ENCODE data around the gene CTNNA2. TPM values are rescaled to one million over a fixed set of nuclear protein-coding genes. Genes with fewer than 3 reads are reported as not detected.

CTNNA2 gene
- total RNA-seq, 2 donors from 2014 or later, result not detected

DNA sequence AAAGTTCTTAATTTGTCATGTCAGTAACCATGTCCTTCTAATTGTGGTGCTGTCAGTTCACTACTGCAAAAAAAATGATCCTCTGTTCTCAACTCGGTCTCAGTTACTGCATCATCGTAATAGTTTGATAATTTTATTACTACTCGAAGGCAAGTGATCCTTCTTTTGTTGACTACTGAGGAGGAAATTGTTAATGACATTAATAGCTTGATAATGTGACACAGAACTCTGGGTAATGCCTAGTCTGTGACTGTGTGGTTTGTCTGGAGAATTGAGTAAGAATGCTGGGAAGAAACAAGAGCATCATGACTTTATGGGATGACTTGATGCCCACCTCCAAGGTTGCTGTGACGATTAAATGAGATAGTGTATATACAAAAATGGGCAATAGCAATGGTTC, 524.5 kb downstream of the CTNNA2 start:
- DNase-seq (ENCODE audit: low spot score), result no peak
- intact Hi-C loops (cut with DNase I), result no loop called here

DNA sequence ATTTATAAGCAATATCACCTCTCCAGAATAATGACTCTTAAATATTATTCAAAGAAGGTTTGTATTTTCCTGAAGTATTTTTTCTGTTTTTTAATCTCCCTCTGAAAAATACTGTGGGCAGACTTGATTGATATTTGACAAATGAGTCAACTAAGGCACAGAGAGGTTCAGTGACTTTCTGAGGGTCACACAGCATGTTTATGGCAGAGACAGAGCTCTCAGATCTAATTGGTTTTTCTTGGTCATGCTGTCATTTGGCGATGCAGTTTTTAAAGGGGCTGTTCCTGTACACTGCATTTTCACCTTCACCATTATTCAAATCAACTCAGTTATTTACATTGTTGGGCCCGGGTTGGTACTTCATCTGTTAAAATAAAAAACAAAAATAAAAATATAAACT, 527.4 kb downstream of the CTNNA2 start:
- no peak for DNase-seq (ENCODE audit: low spot score)
- intact Hi-C loops (cut with DNase I), result no loop called here

- intact Hi-C loops (cut with DNase I), result no loop called here
- DNase-seq (ENCODE audit: low spot score), result no peak
These were observed 529.8 kb downstream of the CTNNA2 start for GRCh38 chr2:80042635-80043034.

- intact Hi-C loops (cut with DNase I), result no loop called here
- no peak for DNase-seq (ENCODE audit: low spot score)
These were observed 535.4 kb downstream of the CTNNA2 start for GRCh38 chr2:80048296-80048695.

- intact Hi-C loops (cut with DNase I), result no loop called here
- no peak for DNase-seq (ENCODE audit: low spot score)
These were observed 537.4 kb downstream of the CTNNA2 start for GRCh38 chr2:80050246-80050645.

GRCh38 chr2:80053522-80054345, 540.9 kb downstream of the CTNNA2 start:
- DNase-seq (ENCODE audit: low spot score), result no peak
- intact Hi-C loops (cut with DNase I), result no loop called here

DNA sequence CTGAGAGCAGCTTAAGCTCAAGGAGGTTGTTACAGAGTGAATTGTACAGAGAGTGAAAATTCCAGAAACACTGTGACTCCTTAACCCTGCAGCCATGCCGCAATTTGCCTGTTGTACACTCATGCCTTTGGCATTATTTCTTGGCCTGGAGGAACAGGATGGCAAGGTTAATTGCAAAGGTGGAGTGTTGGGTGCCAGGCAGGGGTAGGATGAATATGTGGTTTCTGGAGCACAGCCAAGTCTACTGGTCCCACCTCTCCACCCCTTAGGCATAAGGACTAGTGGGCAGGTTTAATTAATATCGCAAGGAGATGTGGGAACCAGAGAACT, 541.5 kb downstream of the CTNNA2 start:
- DNase-seq (ENCODE audit: low spot score), result no peak
- intact Hi-C loops (cut with DNase I), result no loop called here

DNA sequence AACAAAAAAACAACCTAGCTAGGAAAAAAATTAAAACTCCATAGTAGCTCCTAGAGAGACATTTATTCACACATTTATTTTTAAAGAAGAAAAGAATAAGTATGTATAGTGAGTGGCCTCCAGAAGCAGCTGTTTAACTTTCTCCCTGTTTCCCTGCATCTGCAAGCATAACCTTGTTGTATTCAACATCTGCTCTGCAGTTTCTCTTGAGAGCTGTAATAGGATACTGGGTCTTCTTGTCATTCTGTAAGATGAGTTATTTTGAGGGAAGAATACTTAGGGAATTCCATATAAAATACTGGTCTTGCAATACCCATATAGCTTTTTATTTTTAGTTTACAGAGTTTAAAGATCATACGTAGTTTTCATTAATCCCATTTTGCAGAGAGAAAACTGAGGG, 545.1 kb downstream of the CTNNA2 start:
- intact Hi-C loops (cut with DNase I), result no loop called here
- no peak for DNase-seq (ENCODE audit: low spot score)

- intact Hi-C loops (cut with DNase I), result no loop called here
- no peak for DNase-seq (ENCODE audit: low spot score)
These were observed 545.7 kb downstream of the CTNNA2 start for GRCh38 chr2:80058562-80058961.

- intact Hi-C loops (cut with DNase I), result no loop called here
- no peak for DNase-seq (ENCODE audit: low spot score)
These were observed 546.6 kb downstream of the CTNNA2 start for GRCh38 chr2:80059447-80059846.

DNA sequence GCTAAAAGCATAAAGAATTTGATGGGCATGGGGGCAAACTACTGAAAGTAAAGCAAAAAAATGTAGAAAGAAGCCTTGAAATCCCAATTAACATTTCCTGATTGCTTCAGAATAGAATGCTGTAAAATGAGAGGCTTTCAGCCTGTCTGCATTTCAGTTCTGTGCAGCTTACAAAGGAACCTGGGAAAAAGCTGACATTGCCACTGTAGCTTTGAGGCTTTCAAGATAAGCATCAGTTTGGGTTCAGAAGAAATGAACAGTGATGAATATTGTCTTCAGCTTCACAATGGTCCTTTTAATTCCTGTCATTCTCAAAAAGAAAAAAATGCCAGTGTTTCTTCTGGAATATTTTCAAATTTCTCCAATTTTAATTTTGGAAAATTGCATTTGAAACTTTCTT, 549.0 kb downstream of the CTNNA2 start:
- no peak for DNase-seq (ENCODE audit: low spot score)
- intact Hi-C loops (cut with DNase I), result no loop called here

GRCh38 chr2:80062298-80062697, 549.4 kb downstream of the CTNNA2 start:
- DNase-seq (ENCODE audit: low spot score), result no peak
- intact Hi-C loops (cut with DNase I), result no loop called here

- intact Hi-C loops (cut with DNase I), result no loop called here
- no peak for DNase-seq (ENCODE audit: low spot score)
These were observed 555.3 kb downstream of the CTNNA2 start for GRCh38 chr2:80068038-80068731.

DNA sequence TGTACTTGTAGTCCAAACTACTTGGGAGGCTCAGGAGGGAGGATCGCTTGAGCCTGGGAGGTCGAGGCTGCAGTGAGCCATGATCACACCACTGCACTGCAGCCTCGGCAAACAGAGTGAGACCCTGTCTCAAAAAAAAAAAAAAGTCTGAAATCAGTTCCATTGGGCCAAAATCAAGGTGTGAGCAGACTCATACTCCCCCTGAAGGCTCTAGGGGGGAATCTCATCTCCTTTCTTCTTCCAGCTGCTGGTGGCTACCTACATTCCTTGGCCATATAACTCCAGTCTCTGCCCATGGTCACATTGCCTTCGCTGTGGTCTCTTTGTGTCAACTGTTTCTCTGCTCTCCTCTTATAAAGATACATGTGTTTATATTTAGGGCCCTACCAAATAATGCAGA, 557.7 kb downstream of the CTNNA2 start:
- intact Hi-C loops (cut with DNase I), result no loop called here
- no peak for DNase-seq (ENCODE audit: low spot score)

DNA sequence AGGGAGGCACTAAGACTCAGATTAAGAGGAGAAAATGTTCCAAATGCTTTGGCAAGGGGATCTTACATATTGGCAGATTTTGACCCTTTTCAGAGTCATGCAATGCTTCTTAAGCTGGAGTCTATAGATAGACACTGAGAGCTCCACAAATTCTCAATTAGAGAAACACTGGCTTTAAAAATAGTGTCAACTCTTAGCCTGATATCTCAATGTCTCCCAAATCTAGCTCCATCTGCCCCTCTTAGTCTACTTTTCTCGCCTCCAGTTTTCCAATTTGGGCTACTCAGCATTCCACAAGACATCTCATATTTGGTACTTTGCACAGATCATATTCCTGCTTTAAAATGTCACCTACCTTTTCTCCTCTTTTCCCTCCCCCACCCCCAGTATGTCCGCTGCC, 559.1 kb downstream of the CTNNA2 start:
- intact Hi-C loops (cut with DNase I), result no loop called here

GRCh38 chr2:80073134-80073561, 560.3 kb downstream of the CTNNA2 start:
- intact Hi-C loops (cut with DNase I), result no loop called here
- no peak for DNase-seq (ENCODE audit: low spot score)

More for the DNA sequence above, 559.1 kb downstream of the CTNNA2 start:
- no peak for DNase-seq (ENCODE audit: low spot score)

GRCh38 chr2:80074321-80075070, 561.6 kb downstream of the CTNNA2 start:
- no peak for DNase-seq (ENCODE audit: low spot score)
- intact Hi-C loops (cut with DNase I), result no loop called here

DNA sequence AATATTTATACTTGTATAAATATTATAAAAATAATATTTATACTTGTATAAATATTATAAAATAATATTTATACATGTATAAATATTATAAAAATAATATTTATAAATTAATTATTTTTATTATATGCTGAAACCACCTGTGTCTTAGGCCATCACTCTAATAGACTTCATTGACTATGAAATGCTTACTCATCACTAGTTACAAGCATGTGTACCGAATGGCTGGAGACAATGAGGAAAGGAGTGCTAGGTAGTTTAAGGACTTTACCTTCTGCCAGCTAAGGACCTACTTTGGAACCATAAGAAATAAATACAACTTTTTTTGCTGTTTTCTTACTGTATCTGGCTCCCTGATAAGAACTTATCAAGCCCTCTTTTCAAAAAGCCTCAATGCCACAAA, 562.9 kb downstream of the CTNNA2 start:
- DNase-seq (ENCODE audit: low spot score), result no peak
- intact Hi-C loops (cut with DNase I), result no loop called here

DNA sequence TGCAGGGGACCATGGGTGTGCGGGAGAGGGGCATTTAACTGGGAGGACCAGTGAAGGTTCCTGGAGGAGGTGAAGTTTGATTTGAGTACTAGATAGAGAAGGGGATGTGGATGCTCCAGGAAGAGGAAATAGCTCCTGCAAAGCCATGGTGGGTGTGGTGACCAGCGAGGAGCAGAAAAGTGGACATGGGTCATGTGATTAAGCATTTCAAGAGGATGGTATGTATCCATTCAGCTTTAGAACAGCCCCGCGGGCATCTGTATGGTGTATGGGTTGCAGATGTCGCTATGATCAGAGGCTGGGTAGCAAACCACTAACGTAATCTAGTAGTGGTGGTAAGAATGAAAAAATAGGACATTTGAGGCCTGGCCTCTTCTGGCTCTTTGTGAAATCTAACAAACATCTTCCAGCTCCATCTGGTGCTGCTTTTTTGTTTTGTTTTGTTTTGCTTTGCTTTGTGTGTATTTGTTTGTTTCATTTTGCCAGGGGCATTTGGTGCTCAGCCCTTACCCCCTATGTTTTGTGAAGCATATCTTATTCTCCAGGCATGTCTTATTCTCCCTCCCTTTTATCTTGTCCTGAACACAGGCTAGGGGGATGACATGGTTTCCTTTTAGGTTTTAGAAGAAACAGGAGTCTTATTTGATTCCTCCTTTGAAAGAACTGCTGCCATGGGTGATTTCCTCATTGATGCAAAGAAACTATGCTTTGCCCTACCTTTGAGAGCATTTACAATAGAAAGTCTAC, 565.6 kb downstream of the CTNNA2 start:
- intact Hi-C loops (cut with DNase I), result no loop called here
- no peak for DNase-seq (ENCODE audit: low spot score)

DNA sequence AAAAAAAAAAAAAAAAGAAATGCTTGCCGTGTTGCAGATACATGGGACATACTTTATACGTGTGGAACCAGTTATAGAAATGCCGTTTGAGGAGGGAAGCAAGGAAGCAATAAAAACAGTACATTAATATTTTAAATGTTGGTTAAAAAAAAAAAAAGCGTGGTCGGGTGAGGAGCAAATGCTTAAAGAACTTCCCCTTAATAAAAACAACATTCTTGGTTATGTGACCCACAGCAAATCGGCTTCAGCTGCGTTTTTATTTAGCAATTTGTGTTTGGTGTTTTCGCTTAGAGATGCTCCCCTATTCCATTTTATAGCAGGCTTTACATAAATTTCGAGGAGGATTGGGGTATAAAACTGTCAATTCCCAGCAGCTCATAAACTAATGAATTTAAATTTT, 568.1 kb downstream of the CTNNA2 start:
- DNase-seq (ENCODE audit: low spot score), result no peak
- intact Hi-C loops (cut with DNase I), result no loop called here

Data from posterior vena cava (tissue), 2 donors.